HEK293 (cell line): ENCODE measurements around the gene TMEM92.

Experiments
- CTCF ChIA-PET: fragments of 350-600 bp; formaldehyde crosslinking; extraction: SDS; loops from one replicate; lab custom pipeline; 2021; ENCODE audit warnings: antibody characterized with exemption; lab: Yijun Ruan, JAX
- POLR2A ChIA-PET: fragments of 300-600 bp; formaldehyde crosslinking; extraction: SDS; loops from one replicate; lab custom pipeline; 2020; ENCODE audit warnings: antibody characterized with exemption, inconsistent platforms; lab: Yijun Ruan, JAX
- H3K27ac ChIP-seq: fragments of 200-500 bp; sonication (Bioruptor generic); 2 replicates; pipeline ENCODE4 v1.5.1; 2014; ENCODE audit warnings: low read depth, low read length, control low read depth, inconsistent platforms; ENCODE audit errors: extremely low read depth
- H3K36me3 ChIP-seq, 2 experiments: fragments of 200-500 bp in 1 of 2; sonication (Bioruptor generic) in 1 of 2; 1 replicate in 1 of 2; 2 replicates in 1 of 2; pipeline ENCODE4 v1.5.1; 2014 to 2017; ENCODE audit warnings: inconsistent platforms in 2 of 2, low read length in 2 of 2; ENCODE audit not compliant: control insufficient read depth in 2 of 2, insufficient read depth in 1 of 2
- H3K4me1 ChIP-seq: fragments of 200-500 bp; sonication (Bioruptor generic); 2 replicates; pipeline ENCODE4 v1.5.1; 2014; ENCODE audit warnings: mild to moderate bottlenecking, low read length, inconsistent platforms; ENCODE audit not compliant: control insufficient read depth, insufficient read depth
- H3K4me3 ChIP-seq: 2 replicates; pipeline ENCODE4 v1.5.1; 2011; ENCODE audit warnings: low read depth, mild to moderate bottlenecking, control low read depth, low read length, moderate library complexity
- H3K9me3 ChIP-seq: fragments of 200-500 bp; sonication (Bioruptor generic); 2 replicates; pipeline ENCODE4 v1.5.1; 2014; ENCODE audit warnings: low read depth, low read length, inconsistent platforms; ENCODE audit not compliant: control insufficient read depth, insufficient read depth
- GLIS2 ChIP-seq: fragments of 450-650 bp; formaldehyde crosslinking; IDR thresholded peaks from 2 replicates; pipeline ENCODE4 v1.5.1; 2016; ENCODE audit warnings: missing biosample characterization, missing genetic modification characterization
- SP7 ChIP-seq: fragments of 450-650 bp; formaldehyde crosslinking; IDR thresholded peaks from 2 replicates; pipeline ENCODE4 v1.5.1; 2016; ENCODE audit warnings: missing biosample characterization, missing genetic modification characterization
- ZFP3 ChIP-seq: fragments of 450-650 bp; formaldehyde crosslinking; IDR thresholded peaks from 2 replicates; pipeline ENCODE4 v1.5.1; 2016; ENCODE audit warnings: low read depth, missing biosample characterization, missing genetic modification characterization
- ZNF132 ChIP-seq: fragments of 450-650 bp; formaldehyde crosslinking; IDR thresholded peaks from 2 replicates; pipeline ENCODE4 v1.5.1; 2017; ENCODE audit warnings: missing biosample characterization, missing genetic modification characterization, borderline replicate concordance
- ZNF155 ChIP-seq: fragments of 450-650 bp; formaldehyde crosslinking; IDR thresholded peaks from 2 replicates; pipeline ENCODE4 v1.5.1; 2016; ENCODE audit warnings: missing biosample characterization, missing genetic modification characterization
- ZNF214 ChIP-seq: fragments of 450-650 bp; formaldehyde crosslinking; IDR thresholded peaks from 2 replicates; pipeline ENCODE4 v1.5.1; 2017; ENCODE audit warnings: missing biosample characterization, mild to moderate bottlenecking, missing genetic modification characterization, borderline replicate concordance
- ZNF248 ChIP-seq: fragments of 450-650 bp; formaldehyde crosslinking; IDR thresholded peaks from 2 replicates; pipeline ENCODE4 v1.5.1; 2017; ENCODE audit warnings: missing biosample characterization, missing genetic modification characterization
- ZNF366 ChIP-seq: fragments of 450-650 bp; formaldehyde crosslinking; conservative IDR thresholded peaks from 2 replicates; pipeline ENCODE4 v1.5.1; 2016; ENCODE audit warnings: missing biosample characterization, missing genetic modification characterization
- ZNF394 ChIP-seq: fragments of 450-650 bp; formaldehyde crosslinking; IDR thresholded peaks from 2 replicates; pipeline ENCODE4 v1.5.1; 2016; ENCODE audit warnings: missing biosample characterization, missing genetic modification characterization, mild to moderate bottlenecking, moderate library complexity, borderline replicate concordance
- ZNF514 ChIP-seq: fragments of 450-650 bp; formaldehyde crosslinking; IDR thresholded peaks from 2 replicates; pipeline ENCODE4 v1.5.1; 2016; ENCODE audit warnings: missing biosample characterization, missing genetic modification characterization
- ZNF707 ChIP-seq: fragments of 450-650 bp; formaldehyde crosslinking; IDR thresholded peaks from 2 replicates; pipeline ENCODE4 v1.5.1; 2016; ENCODE audit warnings: missing biosample characterization, missing genetic modification characterization
- ZNF776 ChIP-seq: fragments of 450-650 bp; formaldehyde crosslinking; IDR thresholded peaks from 2 replicates; pipeline ENCODE4 v1.5.0; 2017; ENCODE audit warnings: missing biosample characterization, missing genetic modification characterization, borderline replicate concordance
- ZSCAN30 ChIP-seq: fragments of 450-650 bp; IDR thresholded peaks from 2 replicates; pipeline ENCODE4 v1.5.1; 2018; ENCODE audit warnings: missing biosample characterization, mild to moderate bottlenecking, missing genetic modification characterization, moderate library complexity
- TF ChIP-seq, protein P1 (sequence below): fragments of 450-650 bp; IDR thresholded peaks from 2 replicates; pipeline ENCODE4 v1.5.1; 2018; ENCODE audit warnings: missing biosample characterization, missing genetic modification characterization
- TF ChIP-seq, protein P2 (sequence below): fragments of 450-650 bp; formaldehyde crosslinking; IDR thresholded peaks from 2 replicates; pipeline ENCODE4 v1.5.1; 2016; ENCODE audit warnings: missing biosample characterization, missing genetic modification characterization
- TF ChIP-seq, protein P3 (sequence below): fragments of 450-650 bp; formaldehyde crosslinking; IDR thresholded peaks from 2 replicates; pipeline ENCODE4 v1.5.1; 2016; ENCODE audit warnings: missing biosample characterization, missing genetic modification characterization, borderline replicate concordance
- TF ChIP-seq, protein P4 (sequence below): fragments of 450-650 bp; formaldehyde crosslinking; IDR thresholded peaks from 2 replicates; pipeline ENCODE4 v1.5.1; 2016; ENCODE audit warnings: missing biosample characterization, missing genetic modification characterization
- TF ChIP-seq, protein P5 (sequence below): fragments of 450-650 bp; formaldehyde crosslinking; IDR thresholded peaks from 2 replicates; pipeline ENCODE4 v1.5.1; 2016; ENCODE audit warnings: missing biosample characterization, missing genetic modification characterization
- TF ChIP-seq, protein P6 (sequence below): fragments of 450-650 bp; formaldehyde crosslinking; IDR thresholded peaks from 2 replicates; pipeline ENCODE4 v1.5.1; 2017; ENCODE audit warnings: missing biosample characterization, missing genetic modification characterization
- TF ChIP-seq, protein P7 (sequence below): fragments of 450-650 bp; formaldehyde crosslinking; IDR thresholded peaks from 2 replicates; pipeline ENCODE4 v1.5.1; 2016; ENCODE audit warnings: missing biosample characterization, missing genetic modification characterization, low read depth

The TMEM92 gene

DNA sequence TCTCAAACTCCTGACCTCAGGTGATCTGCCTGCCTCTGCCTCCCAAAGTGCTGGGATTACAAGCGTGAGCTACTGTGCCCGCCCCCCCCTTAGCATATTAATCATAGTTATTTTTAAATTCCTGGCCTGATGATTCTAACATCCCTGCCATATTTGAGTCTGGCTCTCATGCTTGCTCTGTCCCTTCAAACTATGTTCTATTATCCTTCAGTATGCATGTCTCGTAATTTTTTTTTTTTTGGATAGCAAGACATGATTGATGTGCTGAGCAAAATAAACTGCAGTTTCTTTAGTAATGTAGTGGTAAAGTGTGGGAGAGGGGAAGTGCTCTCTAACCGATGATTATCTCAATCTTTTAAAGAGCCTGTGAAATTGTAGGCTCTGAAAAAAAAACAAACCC, 34.3 kb upstream of the TMEM92 start (continued):
- TF ChIP-seq, protein P1, sequence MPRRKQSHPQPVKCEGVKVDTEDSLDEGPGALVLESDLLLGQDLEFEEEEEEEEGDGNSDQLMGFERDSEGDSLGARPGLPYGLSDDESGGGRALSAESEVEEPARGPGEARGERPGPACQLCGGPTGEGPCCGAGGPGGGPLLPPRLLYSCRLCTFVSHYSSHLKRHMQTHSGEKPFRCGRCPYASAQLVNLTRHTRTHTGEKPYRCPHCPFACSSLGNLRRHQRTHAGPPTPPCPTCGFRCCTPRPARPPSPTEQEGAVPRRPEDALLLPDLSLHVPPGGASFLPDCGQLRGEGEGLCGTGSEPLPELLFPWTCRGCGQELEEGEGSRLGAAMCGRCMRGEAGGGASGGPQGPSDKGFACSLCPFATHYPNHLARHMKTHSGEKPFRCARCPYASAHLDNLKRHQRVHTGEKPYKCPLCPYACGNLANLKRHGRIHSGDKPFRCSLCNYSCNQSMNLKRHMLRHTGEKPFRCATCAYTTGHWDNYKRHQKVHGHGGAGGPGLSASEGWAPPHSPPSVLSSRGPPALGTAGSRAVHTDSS (tag by site-specific recombination), result no peak
- no peak for TF ChIP-seq ZNF155
- no peak for TF ChIP-seq ZNF776 (tag by site-specific recombination)
- TF ChIP-seq, protein P2, sequence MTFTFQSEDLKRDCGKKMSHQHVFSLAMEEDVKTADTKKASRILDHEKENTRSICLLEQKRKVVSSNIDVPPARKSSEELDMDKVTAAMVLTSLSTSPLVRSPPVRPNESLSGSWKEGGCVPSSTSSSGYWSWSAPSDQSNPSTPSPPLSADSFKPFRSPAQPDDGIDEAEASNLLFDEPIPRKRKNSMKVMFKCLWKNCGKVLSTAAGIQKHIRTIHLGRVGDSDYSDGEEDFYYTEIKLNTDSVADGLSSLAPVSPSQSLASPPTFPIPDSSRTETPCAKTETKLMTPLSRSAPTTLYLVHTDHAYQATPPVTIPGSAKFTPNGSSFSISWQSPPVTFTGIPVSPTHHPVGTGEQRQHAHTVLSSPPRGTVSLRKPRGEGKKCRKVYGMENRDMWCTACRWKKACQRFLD (tag by site-specific recombination), result no peak
- TF ChIP-seq, protein P3, sequence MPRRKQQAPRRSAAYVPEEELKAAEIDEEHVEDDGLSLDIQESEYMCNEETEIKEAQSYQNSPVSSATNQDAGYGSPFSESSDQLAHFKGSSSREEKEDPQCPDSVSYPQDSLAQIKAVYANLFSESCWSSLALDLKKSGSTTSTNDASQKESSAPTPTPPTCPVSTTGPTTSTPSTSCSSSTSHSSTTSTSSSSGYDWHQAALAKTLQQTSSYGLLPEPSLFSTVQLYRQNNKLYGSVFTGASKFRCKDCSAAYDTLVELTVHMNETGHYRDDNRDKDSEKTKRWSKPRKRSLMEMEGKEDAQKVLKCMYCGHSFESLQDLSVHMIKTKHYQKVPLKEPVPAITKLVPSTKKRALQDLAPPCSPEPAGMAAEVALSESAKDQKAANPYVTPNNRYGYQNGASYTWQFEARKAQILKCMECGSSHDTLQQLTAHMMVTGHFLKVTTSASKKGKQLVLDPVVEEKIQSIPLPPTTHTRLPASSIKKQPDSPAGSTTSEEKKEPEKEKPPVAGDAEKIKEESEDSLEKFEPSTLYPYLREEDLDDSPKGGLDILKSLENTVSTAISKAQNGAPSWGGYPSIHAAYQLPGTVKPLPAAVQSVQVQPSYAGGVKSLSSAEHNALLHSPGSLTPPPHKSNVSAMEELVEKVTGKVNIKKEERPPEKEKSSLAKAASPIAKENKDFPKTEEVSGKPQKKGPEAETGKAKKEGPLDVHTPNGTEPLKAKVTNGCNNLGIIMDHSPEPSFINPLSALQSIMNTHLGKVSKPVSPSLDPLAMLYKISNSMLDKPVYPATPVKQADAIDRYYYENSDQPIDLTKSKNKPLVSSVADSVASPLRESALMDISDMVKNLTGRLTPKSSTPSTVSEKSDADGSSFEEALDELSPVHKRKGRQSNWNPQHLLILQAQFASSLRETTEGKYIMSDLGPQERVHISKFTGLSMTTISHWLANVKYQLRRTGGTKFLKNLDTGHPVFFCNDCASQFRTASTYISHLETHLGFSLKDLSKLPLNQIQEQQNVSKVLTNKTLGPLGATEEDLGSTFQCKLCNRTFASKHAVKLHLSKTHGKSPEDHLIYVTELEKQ (tag by site-specific recombination), result no peak
- TF ChIP-seq, protein P4, sequence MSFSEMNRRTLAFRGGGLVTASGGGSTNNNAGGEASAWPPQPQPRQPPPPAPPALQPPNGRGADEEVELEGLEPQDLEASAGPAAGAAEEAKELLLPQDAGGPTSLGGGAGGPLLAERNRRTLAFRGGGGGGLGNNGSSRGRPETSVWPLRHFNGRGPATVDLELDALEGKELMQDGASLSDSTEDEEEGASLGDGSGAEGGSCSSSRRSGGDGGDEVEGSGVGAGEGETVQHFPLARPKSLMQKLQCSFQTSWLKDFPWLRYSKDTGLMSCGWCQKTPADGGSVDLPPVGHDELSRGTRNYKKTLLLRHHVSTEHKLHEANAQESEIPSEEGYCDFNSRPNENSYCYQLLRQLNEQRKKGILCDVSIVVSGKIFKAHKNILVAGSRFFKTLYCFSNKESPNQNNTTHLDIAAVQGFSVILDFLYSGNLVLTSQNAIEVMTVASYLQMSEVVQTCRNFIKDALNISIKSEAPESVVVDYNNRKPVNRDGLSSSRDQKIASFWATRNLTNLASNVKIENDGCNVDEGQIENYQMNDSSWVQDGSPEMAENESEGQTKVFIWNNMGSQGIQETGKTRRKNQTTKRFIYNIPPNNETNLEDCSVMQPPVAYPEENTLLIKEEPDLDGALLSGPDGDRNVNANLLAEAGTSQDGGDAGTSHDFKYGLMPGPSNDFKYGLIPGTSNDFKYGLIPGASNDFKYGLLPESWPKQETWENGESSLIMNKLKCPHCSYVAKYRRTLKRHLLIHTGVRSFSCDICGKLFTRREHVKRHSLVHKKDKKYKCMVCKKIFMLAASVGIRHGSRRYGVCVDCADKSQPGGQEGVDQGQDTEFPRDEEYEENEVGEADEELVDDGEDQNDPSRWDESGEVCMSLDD (tag by site-specific recombination), result no peak
- TF ChIP-seq ZSCAN30 (tag by site-specific recombination), result no peak

DNA sequence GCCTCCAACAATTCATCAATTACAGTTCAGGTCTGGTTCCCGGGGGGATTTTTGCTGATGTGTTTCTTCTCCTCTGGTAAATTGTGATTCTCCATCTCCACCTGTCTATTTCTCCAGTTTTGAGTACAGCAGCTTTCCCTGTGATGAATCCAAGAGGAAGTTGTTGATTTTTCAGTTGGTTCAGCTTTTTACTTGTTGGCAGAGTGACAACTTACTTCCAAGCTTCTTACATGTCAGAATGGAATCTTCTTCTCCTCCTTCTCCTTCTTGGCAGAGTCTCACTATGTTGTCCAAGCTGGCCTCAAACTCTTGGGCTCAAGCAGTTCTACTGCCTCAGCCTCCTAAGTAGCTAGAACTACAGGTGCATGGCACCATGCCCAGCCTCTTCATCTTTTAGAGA, 33.4 kb upstream of the TMEM92 start:
- POLR2A ChIA-PET, result no interaction called here
- no peaks in the 10 kb centered on the region for H3K9me3 ChIP-seq
- no peak overlapping the region for H3K4me3 ChIP-seq
- CTCF ChIA-PET, result interaction anchor here (0.7 to 1.0 kb wide), 2 partner anchors 22 to 24 kb away, joined by 4 read pairs; no protein-coding TSS in a partner anchor
- H3K4me1 ChIP-seq, result no peaks in the 10 kb centered on the region
- no peaks in the 10 kb centered on the region for H3K36me3 ChIP-seq
- H3K27ac ChIP-seq, result no peak overlapping the region
- TF ChIP-seq GLIS2 (no peak), ZNF366 (tag by site-specific recombination) (no peak), ZNF707 (tag by site-specific recombination) (no peak), ZFP3 (no peak), ZNF394 (tag by site-specific recombination) (no peak), ZNF248 (tag by site-specific recombination) (no peak), ZNF514 (tag by site-specific recombination) (no peak), ZNF214 (tag by site-specific recombination) (no peak), ZNF132 (no peak), SP7 (no peak)
- TF ChIP-seq, protein P5, sequence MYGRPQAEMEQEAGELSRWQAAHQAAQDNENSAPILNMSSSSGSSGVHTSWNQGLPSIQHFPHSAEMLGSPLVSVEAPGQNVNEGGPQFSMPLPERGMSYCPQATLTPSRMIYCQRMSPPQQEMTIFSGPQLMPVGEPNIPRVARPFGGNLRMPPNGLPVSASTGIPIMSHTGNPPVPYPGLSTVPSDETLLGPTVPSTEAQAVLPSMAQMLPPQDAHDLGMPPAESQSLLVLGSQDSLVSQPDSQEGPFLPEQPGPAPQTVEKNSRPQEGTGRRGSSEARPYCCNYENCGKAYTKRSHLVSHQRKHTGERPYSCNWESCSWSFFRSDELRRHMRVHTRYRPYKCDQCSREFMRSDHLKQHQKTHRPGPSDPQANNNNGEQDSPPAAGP (tag by site-specific recombination), result no peak
- TF ChIP-seq, protein P6, sequence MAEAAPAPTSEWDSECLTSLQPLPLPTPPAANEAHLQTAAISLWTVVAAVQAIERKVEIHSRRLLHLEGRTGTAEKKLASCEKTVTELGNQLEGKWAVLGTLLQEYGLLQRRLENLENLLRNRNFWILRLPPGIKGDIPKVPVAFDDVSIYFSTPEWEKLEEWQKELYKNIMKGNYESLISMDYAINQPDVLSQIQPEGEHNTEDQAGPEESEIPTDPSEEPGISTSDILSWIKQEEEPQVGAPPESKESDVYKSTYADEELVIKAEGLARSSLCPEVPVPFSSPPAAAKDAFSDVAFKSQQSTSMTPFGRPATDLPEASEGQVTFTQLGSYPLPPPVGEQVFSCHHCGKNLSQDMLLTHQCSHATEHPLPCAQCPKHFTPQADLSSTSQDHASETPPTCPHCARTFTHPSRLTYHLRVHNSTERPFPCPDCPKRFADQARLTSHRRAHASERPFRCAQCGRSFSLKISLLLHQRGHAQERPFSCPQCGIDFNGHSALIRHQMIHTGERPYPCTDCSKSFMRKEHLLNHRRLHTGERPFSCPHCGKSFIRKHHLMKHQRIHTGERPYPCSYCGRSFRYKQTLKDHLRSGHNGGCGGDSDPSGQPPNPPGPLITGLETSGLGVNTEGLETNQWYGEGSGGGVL, result no peak
- TF ChIP-seq, protein P7, sequence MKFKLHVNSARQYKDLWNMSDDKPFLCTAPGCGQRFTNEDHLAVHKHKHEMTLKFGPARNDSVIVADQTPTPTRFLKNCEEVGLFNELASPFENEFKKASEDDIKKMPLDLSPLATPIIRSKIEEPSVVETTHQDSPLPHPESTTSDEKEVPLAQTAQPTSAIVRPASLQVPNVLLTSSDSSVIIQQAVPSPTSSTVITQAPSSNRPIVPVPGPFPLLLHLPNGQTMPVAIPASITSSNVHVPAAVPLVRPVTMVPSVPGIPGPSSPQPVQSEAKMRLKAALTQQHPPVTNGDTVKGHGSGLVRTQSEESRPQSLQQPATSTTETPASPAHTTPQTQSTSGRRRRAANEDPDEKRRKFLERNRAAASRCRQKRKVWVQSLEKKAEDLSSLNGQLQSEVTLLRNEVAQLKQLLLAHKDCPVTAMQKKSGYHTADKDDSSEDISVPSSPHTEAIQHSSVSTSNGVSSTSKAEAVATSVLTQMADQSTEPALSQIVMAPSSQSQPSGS, result no peak
